GM12801 (cell line): ENCODE measurements around the gene C1orf50.

ENCODE experiments used
- CTCF ChIP-seq: IDR thresholded peaks from one replicate; pipeline ENCODE4 v1.5.1; 2011; ENCODE audit warnings: control low read depth; ENCODE audit not compliant: insufficient read length; ENCODE audit errors: extremely low read depth

The C1orf50 gene

GRCh38 chr1:42757892-42758275 is 9.2 kb upstream of the C1orf50 start:
- no peak for TF ChIP-seq CTCF

GRCh38 chr1:42758641-42759040 is 8.4 kb upstream of the C1orf50 start:
- no peak for TF ChIP-seq CTCF

GRCh38 chr1:42759114-42759513 is 7.9 kb upstream of the C1orf50 start:
- TF ChIP-seq CTCF: no peak

- no peak for TF ChIP-seq CTCF
Measured at GRCh38 chr1:42761567-42761966, 5.5 kb upstream of the C1orf50 start.

- no peak for TF ChIP-seq CTCF
Measured at GRCh38 chr1:42762269-42762668, 4.8 kb upstream of the C1orf50 start.

- TF ChIP-seq CTCF: no peak
Measured at GRCh38 chr1:42765269-42765668, 1.8 kb upstream of the C1orf50 start.

GRCh38 chr1:42765832-42766740 is 963 bp upstream of the C1orf50 start:
- no peak for TF ChIP-seq CTCF
